Kidney capillary endothelial cell (primary cell): ENCODE measurements around the gene NECTIN1.

Source experiments
- DNase-seq: peaks from one replicate; pipeline ENCODE4 v3.0.0-alpha.2; 2018; ENCODE audit warnings: low spot score

The NECTIN1 gene

GRCh38 chr11:119640541-119640940 lies 88.5 kb downstream of the NECTIN1 start:
- DNase-seq: no peak

DNA sequence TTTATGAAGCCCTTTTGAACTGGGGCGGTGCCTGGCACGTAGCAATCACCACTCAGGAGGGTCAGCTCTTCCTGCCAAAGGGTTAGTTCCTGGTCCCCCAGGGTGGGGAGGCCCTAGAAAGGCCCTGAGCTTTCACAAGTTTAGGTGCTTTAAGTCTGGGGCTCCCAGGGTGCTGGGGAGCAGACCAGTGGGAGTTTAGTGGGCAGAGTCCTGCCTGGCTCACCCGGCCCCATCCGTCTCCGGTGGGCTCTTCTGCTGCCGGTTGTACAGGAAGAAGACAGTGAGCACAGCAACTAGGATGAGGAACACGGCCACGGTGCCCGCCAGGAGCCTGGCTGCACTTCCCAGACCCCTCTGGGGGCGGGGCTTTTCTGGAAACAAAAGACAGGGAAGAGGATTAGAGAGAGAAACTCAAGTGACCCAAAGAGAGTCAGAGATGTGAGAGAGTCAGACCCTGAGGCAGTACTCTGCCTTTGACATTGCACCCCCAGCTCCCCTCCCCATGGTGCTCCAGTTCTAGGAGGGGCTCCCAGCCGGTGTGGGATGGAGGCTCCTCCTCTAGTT lies 89.3 kb downstream of the NECTIN1 start:
- DNase-seq: no peak

GRCh38 chr11:119638851-119639250 lies 90.1 kb downstream of the NECTIN1 start:
- DNase-seq: no peak

DNA sequence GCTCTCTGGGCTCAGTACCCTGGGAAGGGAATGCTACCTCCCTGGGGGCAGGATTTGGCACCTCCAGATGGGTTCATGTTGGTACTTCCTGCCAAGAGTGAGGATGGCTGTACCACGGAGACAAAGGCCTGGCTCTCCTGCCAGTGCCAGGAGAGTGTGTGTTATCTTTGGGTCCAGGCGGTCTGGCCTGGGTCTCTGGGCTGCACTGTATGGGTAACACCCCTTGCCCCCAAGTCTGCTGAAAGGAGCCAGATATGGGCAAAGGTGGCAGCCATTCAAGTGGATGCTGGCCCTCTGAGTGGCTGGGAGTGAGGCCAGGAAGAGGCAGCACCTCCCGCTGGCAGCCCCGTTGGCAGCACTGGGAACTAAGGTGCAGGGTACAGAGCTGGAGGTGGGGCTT lies 91.5 kb downstream of the NECTIN1 start:
- DNase-seq: no peak

DNA sequence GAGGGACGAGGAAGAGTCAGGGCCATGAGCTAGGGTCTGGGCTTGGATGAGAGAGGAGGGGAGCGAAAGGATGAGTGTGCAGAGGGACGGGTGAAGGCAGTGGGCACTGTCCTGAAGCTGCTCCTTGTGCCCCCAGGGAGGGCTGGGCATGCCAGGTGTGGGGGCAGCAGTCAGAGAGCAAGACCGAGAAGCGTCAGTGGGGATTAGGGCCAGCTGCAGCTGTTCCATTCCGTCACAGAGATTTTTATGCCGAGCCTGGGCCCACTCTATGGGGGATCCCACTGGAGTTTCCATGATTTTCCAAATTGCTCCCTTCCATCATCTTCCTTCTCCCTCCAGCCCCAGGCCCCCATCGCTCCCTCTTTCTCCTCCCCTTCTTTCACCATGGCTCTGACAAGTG lies 93.2 kb downstream of the NECTIN1 start:
- no peak for DNase-seq

GRCh38 chr11:119635041-119635740 lies 93.8 kb downstream of the NECTIN1 start:
- no peak for DNase-seq

DNA sequence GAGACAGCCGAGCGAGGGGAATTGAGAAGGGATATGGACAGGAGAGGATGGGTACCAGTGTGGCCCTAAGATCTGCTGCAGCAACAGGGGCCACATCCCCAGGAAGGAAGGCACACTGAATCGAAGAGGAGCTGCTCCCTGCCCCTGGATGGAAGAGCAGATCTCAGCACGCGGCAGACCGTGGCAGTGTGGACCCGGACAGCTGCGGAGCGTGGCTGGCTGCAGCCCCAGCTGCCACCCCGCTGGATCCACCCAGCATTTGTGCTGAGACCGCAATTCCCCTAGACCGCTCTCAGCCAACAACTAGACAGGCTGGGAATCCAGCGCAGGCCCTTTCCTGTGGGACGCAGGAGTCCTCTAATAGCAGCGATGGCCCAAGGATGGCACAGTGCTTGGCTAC lies 94.7 kb downstream of the NECTIN1 start:
- DNase-seq: no peak

DNA sequence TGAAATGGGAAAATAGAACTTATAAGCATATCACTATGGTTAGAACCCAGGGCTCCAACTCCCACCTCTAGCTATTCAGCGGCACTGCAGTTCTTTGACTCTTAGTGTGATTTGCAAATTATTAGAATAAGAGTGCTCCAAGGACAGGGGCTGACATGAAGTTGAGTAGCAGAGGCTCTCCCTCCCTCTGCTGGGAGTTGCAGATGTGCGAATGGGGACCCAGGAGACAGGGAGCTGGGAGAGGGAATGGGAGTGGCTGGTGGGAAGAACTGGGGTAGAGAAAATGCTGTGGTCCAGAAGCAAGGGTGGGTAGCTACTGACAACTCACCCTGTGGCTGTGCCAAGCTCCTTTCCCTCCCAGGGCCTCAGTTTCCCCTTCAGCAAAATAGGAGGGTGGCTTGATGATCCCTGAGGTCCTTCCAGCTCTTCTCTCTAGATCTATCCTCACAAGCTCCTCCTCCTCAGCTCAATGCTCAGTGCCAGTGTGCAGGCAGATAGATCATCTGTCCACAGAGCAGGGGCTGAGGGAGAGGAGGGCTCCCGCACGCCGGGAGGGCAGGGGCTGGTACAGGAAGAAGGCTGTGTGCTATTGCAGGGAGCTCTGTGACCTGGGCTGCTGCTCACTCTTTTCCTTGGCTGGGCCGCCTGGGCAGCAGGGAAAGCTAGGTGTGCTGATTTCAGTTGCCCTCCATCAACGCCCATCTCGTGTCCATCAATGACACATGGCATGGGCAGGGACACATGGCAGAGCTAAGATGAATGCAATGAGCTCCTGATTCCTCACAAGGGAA lies 99.0 kb downstream of the NECTIN1 start:
- DNase-seq: no peak

GRCh38 chr11:119629085-119629484 lies 99.9 kb downstream of the NECTIN1 start:
- no peak for DNase-seq

DNA sequence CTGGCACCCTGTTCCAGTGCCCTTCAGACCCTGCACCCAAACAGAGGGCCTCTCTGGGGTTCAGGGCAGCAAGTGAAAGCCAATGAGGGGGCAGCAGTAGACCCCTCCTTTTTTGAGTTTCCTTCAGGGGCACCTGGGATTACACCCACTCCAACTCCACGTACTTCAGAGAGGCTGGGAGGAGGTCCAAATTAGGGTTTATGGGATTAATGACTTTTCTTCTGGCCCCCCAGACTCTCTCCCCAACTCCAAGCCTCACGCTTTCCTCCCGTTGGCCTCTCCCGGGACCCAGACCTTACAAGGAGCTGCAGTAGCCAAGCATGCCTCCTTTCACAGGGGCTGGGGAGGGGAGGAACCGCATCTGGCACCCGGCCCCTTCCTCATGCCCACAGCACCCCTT lies 101.7 kb downstream of the NECTIN1 start:
- DNase-seq: no peak

DNA sequence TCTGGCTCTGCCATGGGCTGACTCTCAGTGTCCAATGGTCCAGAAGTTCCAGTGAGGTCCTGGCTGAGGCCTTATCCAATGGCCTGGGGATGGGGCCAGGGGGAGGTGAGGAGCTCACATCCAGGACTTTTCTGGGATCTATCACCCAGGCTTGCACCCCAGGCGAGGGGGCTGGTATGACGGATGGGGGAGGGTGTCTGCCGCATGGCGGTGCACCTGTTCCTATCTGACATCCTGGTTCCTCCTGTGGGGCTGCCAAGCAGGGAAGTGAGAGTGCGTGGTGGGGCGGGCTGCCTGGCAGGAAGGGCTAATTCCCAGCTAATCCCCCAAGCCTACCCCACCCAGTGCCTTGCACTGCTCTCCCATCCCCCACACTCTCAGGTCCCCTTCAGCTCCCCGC lies 102.1 kb downstream of the NECTIN1 start:
- no peak for DNase-seq

GRCh38 chr11:119626197-119626841 lies 102.7 kb downstream of the NECTIN1 start:
- no peak for DNase-seq

- no peak for DNase-seq
These were observed 103.6 kb downstream of the NECTIN1 start for GRCh38 chr11:119625206-119625978.

DNA sequence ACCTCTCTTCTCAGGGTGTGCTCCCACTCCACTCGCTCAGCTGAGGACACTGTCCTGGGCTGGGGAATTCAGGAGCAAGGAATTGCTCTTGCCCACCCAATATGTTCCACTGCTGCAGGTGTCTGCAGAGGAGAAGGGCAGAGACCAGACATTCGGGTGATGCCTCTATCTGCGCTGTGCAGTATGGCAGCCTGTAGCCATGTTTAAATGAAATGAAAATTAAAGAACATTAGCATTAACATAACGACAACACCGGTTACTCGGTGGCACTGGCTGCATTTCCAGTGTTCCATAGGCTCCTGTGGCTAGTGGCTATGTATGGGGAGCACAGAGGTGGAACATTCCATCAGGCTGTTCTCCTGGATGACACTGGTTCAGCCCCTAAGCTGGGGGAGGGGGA lies 104.4 kb downstream of the NECTIN1 start:
- DNase-seq: no peak

- DNase-seq: no peak
These were observed 104.8 kb downstream of the NECTIN1 start for GRCh38 chr11:119624102-119624615.

DNA sequence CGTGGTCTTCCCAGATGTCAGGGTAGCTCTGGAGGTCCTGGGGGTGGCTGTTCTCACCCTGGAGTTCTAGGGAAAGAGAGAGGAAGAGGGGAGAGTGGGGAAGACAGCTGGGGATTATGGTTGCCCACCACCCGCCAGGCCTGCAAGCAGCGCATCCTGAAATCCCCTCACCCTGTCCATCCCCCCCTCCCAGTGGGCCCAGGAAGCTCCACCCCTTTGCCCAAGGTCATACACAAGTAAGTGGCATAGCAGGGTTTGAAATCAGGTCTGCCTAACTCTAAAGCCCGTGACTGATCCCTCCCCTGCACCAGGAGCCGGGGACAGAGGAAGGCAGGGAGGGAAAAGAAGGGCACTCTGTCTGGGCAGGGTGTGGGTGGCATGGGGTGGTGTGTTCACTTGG lies 105.3 kb downstream of the NECTIN1 start:
- DNase-seq: no peak

GRCh38 chr11:119622454-119623143 lies 106.4 kb downstream of the NECTIN1 start:
- no peak for DNase-seq

DNA sequence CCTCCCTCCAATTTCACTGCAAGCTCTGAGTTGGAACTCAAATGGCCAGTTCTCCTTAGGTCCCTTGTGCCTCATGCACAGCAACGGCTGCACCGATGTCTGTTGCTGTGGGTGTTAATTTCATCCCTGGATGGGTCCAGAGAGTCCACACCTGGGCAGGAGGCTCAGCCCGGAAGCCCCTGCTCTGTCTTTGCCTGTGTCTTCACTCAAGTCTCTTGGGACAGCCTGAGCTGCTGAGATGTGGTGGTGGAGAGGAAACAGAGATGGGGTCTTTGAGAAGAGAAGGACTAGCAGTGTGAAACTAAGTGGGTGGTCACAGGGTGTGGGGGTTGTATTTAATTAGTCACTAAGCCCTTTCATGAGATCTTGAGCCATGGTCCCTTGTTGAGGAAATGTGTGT lies 109.3 kb downstream of the NECTIN1 start:
- no peak for DNase-seq

DNA sequence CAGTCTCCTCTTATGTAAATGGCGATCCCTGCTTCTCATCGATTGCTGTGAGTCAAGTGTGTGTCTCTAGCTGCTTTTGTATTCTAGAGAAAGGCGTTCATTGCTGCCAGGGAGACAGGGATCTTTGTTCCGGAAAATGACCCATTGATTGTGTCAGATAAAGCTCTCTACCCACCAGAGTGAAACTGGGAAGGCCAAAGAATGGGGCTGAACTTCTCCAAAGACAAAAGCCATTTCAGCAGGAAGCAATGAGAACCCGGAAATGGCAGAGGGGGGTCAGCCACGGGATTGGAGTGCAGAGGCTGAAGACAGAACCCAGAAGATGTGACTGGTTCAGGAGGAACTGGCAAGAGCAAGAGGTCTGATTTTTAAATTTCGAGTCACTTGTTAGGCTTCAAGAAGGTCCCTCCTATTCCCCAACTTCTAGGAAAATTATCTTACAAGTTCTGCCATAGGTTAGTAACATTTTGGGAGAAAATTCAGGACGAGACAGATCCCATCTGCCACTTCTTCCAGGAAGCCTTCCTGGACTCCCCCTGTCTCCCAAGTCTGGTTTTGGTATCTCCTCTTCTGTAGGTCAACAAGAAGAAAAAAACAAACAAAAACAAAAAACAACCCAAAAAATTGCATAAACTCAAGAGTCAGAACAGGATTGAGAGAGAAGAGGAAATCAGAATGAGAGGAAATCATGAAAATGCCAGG lies 110.6 kb downstream of the NECTIN1 start:
- DNase-seq: peak; percentile 55

GRCh38 chr11:119617340-119617713 lies 111.7 kb downstream of the NECTIN1 start:
- DNase-seq: no peak
